ENCODE data around the gene MUC22. TPM values are rescaled to one million over a fixed set of nuclear protein-coding genes. Genes with fewer than 3 reads are reported as not detected.
"Not testable (repeated sequence)": the region's sequence is repeated elsewhere in the genome, so short reads cannot be mapped to it uniquely, and the experiment has no call there.

The MUC22 gene
- total and polyA plus RNA-seq, 9 donors, result not detected

DNA sequence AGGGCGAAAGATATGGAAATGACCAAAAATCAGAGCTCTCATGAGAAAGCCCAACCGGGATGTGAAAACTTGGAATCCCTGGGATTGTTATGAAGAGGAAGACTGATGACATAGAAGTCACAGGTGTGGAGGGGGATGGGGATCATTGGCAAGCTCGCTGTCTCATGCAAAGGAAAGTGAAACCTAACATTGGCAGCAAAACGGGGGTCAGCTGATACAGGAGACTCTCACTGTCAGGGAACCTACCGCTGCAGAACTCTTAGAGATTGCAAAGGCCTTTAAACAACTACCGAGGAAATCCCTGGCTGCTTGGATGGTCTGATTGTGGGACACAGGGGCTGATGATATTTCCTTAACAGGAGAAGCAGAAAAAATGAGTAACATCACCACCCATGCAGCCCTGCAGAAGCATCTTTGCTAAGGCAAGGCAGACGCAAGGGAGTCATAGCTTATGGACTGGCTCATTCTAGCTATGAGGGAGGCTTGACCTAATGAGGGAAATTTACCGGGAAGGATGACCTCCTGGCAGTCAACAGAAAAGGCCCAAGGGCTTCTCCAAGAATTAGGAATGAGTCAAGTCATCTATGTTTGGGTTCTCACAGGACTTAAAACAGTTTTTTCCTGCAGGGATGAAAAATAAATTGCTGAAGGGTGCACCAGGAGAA is 19.7 kb upstream of the MUC22 start:
- intact Hi-C loops (cut with DNase I), result no loop called here
- no peak overlapping the region for H3K4me3 ChIP-seq
- no peaks in the 10 kb centered on the region for H3K4me1 ChIP-seq (ENCODE audit: insufficient read depth)
- DNase-seq, result no peak
- H3K9me3 ChIP-seq, result no peaks in the 10 kb centered on the region
- no peak for TF ChIP-seq EP300 (IDR thresholded peaks at IDR 0.05)
- TF ChIP-seq, protein P1, sequence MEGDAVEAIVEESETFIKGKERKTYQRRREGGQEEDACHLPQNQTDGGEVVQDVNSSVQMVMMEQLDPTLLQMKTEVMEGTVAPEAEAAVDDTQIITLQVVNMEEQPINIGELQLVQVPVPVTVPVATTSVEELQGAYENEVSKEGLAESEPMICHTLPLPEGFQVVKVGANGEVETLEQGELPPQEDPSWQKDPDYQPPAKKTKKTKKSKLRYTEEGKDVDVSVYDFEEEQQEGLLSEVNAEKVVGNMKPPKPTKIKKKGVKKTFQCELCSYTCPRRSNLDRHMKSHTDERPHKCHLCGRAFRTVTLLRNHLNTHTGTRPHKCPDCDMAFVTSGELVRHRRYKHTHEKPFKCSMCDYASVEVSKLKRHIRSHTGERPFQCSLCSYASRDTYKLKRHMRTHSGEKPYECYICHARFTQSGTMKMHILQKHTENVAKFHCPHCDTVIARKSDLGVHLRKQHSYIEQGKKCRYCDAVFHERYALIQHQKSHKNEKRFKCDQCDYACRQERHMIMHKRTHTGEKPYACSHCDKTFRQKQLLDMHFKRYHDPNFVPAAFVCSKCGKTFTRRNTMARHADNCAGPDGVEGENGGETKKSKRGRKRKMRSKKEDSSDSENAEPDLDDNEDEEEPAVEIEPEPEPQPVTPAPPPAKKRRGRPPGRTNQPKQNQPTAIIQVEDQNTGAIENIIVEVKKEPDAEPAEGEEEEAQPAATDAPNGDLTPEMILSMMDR (IDR thresholded peaks at IDR 0.05), result no peak
- no peaks in the 10 kb centered on the region for H3K36me3 ChIP-seq
- WGBS, 3 donors, result 42 to 54% (median 44%) methylated on average over 8 of the region's 8 CpGs
- no peak overlapping the region for H3K27ac ChIP-seq
- no peaks in the 10 kb centered on the region for H3K27me3 ChIP-seq

DNA sequence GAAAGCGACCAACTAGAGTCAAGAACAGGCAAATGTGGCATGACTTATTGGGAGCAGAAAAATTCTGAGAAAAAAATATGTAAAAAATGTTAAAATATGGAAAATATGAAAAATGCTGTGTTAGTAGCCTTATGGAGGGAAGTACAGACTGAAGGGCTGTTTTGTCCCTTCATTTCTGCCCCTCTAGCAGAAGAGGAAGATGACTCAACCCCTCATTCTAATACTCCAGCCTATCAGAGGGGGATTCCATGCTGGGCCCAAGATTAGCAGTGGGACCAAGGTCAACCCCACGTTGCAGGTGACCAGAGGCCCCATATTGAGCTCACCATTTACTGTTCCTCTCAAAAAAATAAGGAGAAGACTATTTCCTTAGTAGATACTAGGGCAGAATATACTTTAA is 18.4 kb upstream of the MUC22 start:
- WGBS, 3 donors, result 68 to 84% (median 76%) methylated on average over 2 of the region's 2 CpGs

DNA sequence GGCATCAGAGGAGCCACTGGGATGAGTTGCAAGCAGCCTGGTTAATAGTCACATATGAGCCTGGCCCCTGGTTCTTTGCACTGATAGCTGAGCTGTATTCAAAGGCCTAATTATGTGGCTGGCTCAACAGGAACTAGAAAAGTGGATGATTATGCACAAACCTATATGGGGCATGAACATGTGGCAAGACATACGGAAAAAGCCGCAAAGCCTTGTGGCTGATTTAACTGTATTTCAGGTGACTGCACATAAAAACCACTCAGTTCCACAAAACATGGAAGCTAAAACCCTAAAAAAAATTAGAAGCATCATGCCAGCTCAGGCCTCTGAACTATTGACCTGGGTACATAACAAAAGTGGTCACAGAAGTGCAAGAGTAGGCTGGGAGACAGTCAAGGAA is 13.0 kb upstream of the MUC22 start:
- 94 to 98% (median 97%) methylated on average over 2 of the region's 2 CpGs for WGBS, 3 donors
- Histone ChIP-seq H3K9me3 (no peaks in the 10 kb centered on the region), H3K4me3 (no peak overlapping the region), H3K4me1 (ENCODE audit: insufficient read depth) (no peaks in the 10 kb centered on the region), H3K27me3 (no peaks in the 10 kb centered on the region), H3K36me3 (no peaks in the 10 kb centered on the region), H3K27ac (no peak overlapping the region)
- TF ChIP-seq, protein P1 (IDR thresholded peaks at IDR 0.05), result no peak
- no peak for TF ChIP-seq POLR2A (IDR thresholded peaks at IDR 0.05)
- no peak for TF ChIP-seq EP300 (IDR thresholded peaks at IDR 0.05)
- DNase-seq, result no peak
- intact Hi-C loops (cut with DNase I), result no loop called here

More for the DNA sequence above, 18.4 kb upstream of the MUC22 start:
- Histone ChIP-seq H3K27ac (no peak overlapping the region), H3K4me3 (no peak overlapping the region), H3K27me3 (no peaks in the 10 kb centered on the region), H3K4me1 (ENCODE audit: insufficient read depth) (no peaks in the 10 kb centered on the region), H3K9me3 (no peaks in the 10 kb centered on the region), H3K36me3 (no peaks in the 10 kb centered on the region)
- no peak for DNase-seq
- TF ChIP-seq EP300 (IDR thresholded peaks at IDR 0.05) (no peak), POLR2A (IDR thresholded peaks at IDR 0.05) (no peak)
- TF ChIP-seq, protein P1 (IDR thresholded peaks at IDR 0.05), result no peak
- intact Hi-C loops (cut with DNase I), result no loop called here

DNA sequence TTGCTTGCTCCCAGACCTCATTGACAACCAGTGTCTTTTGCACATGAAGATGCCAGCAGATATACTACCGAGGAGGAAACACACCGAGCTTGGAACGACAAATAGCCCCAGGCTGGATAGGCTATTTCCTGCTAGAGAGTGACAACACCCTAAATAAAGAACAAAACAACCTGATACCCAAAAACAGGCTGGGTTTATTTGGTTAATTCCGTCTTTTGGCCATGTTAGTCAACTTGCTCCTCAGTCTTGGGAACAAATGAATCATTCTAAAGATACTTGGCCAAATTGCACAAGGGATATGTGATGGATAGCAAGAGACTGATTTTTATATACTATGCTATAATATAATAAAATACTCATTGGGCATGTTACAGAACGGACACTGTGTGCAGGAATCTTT is 11.5 kb upstream of the MUC22 start:
- Histone ChIP-seq H3K4me3 (no peak overlapping the region), H3K4me1 (ENCODE audit: insufficient read depth) (no peaks in the 10 kb centered on the region), H3K27ac (no peak overlapping the region), H3K9me3 (no peaks in the 10 kb centered on the region), H3K36me3 (no peaks in the 10 kb centered on the region), H3K27me3 (no peaks in the 10 kb centered on the region)
- DNase-seq, result no peak
- 72 to 77% (median 72%) methylated on average over 5 of the region's 5 CpGs for WGBS, 3 donors
- intact Hi-C loops (cut with DNase I), result no loop called here
- TF ChIP-seq, protein P1 (IDR thresholded peaks at IDR 0.05), result no peak
- TF ChIP-seq EP300 (IDR thresholded peaks at IDR 0.05) (no peak), POLR2A (IDR thresholded peaks at IDR 0.05) (no peak)

DNA sequence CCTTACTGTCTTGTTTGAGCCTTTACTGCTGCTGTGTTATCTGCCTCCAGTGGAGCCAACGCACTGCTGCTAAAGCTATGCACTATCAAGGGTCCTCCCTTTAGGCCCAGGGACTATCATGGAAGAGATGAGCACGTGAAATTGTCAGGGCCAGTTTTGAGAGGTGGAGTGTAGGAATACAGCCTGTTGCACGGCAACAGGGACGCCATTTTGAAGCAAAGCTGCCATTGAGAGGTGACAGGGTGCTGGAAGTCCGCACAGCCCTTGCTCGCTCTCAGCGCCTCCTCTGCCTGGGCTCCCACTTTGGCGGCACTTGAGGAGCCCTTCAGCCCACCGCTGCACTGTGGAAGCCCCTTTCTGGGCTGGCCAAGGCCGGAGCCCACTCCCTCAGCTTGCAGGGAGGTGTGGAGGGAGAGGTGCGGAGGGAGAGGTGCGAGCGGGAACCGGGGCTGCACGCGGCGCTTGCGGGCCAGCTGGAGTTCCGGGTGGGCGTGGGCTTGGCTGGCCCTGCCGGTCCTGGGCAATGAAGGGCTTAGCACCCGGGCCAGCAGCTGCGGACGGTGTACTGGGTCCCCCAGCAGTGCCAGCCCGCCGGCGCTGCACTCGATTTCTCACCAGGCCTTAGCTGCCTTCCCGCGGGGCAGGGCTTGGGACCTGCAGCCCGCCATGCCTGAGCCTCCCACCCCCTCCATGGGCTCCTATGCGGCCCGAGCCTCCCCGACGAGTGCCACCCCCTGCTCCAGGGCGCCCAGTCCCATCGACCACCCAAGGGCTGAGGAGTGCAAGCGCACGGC is 10.0 kb upstream of the MUC22 start:
- H3K4me1 ChIP-seq (ENCODE audit: insufficient read depth); DNase-seq; H3K27ac ChIP-seq; H3K36me3 ChIP-seq; H3K27me3 ChIP-seq; intact Hi-C loops (cut with DNase I); H3K4me3 ChIP-seq; H3K9me3 ChIP-seq: not testable (repeated sequence)
- 93 to 94% (median 94%) methylated on average over 27 to 39 of the region's 39 CpGs for WGBS, 3 donors
